Mesothelial cell of epicardium (in vitro differentiated cells): Measurements from ENCODE around the gene TECPR1. TPM values are rescaled to one million over a fixed set of nuclear protein-coding genes. Genes with fewer than 3 reads are reported as not detected.
A peak's percentile ranks its signal among the peaks of the same experiment; 100 is the strongest.

Experiments used
- DNase-seq, 2 experiments: peaks; one replicate each; pipeline ENCODE4 v3.0.0; 2021; ENCODE audit warnings: low spot score in 2 of 2; ENCODE audit not compliant: unreplicated experiment in 2 of 2
- H3K27ac Mint-ChIP-seq: 2 replicates; pipeline ENCODE4 v1.8.0; 2021; ENCODE audit warnings: mixed read lengths
- H3K27me3 Mint-ChIP-seq: 2 replicates; pipeline ENCODE4 v1.8.0; 2021; ENCODE audit warnings: low read depth, mixed read lengths
- H3K36me3 Mint-ChIP-seq: 2 replicates; pipeline ENCODE4 v1.8.0; 2021; ENCODE audit warnings: mixed read lengths
- H3K4me1 Mint-ChIP-seq: 2 replicates; pipeline ENCODE4 v1.8.0; 2021; ENCODE audit warnings: mixed read lengths
- H3K4me3 Mint-ChIP-seq: 2 replicates; pipeline ENCODE4 v1.8.0; 2021; ENCODE audit warnings: mild to moderate bottlenecking, moderate library complexity, mixed read lengths
- H3K9me3 Mint-ChIP-seq: 2 replicates; pipeline ENCODE4 v1.8.0; 2021; ENCODE audit warnings: mixed read lengths
- CTCF ChIP-seq: fragments of 200-600 bp; sonication (generic); IDR thresholded peaks from one replicate; pipeline ENCODE4 v1.5.0; 2021; ENCODE audit warnings: antibody characterized with exemption; ENCODE audit not compliant: unreplicated experiment
- total RNA-seq: library from RNA; stranded (reverse); gene quantifications from 3 replicates; pipeline ENCODE4 v1.2.1, GENCODE V29; 2021

TECPR1 gene
- total RNA-seq, 1 donor from 2014 or later: 38.0 TPM

- H3K27ac Mint-ChIP-seq: no peak overlapping the region
- peaks cover 21% of the 10 kb centered on the region for H3K36me3 Mint-ChIP-seq
- no peak for TF ChIP-seq CTCF
- DNase-seq: no peak
- H3K27me3 Mint-ChIP-seq: no peaks in the 10 kb centered on the region
- peaks cover 9% of the 10 kb centered on the region for H3K4me1 Mint-ChIP-seq
- H3K4me3 Mint-ChIP-seq: no peak overlapping the region
- peaks cover 4% of the 10 kb centered on the region for H3K9me3 Mint-ChIP-seq
Measured at GRCh38 chr7:98178321-98178720, 73.7 kb downstream of the TECPR1 start.

GRCh38 chr7:98177553-98177952 is 74.5 kb downstream of the TECPR1 start:
- Mint-ChIP-seq H3K4me3 (no peak overlapping the region), H3K4me1 (peaks cover 9% of the 10 kb centered on the region), H3K27me3 (no peaks in the 10 kb centered on the region), H3K27ac (no peak overlapping the region), H3K36me3 (peaks cover 17% of the 10 kb centered on the region), H3K9me3 (no peaks in the 10 kb centered on the region)
- TF ChIP-seq CTCF: no peak
- DNase-seq: no peak

GRCh38 chr7:98175260-98175940 is 76.6 kb downstream of the TECPR1 start:
- no peaks in the 10 kb centered on the region for H3K9me3 Mint-ChIP-seq
- H3K36me3 Mint-ChIP-seq: peaks cover 6% of the 10 kb centered on the region
- no peak for TF ChIP-seq CTCF
- no peak overlapping the region for H3K4me3 Mint-ChIP-seq
- H3K4me1 Mint-ChIP-seq: peaks cover 9% of the 10 kb centered on the region
- H3K27me3 Mint-ChIP-seq: no peaks in the 10 kb centered on the region
- H3K27ac Mint-ChIP-seq: peak overlapping the region; percentile 1
- DNase-seq: no peak

GRCh38 chr7:98174334-98175259 is 77.4 kb downstream of the TECPR1 start:
- Mint-ChIP-seq H3K27ac (no peak overlapping the region), H3K9me3 (no peaks in the 10 kb centered on the region), H3K4me3 (no peak overlapping the region), H3K4me1 (peaks cover 9% of the 10 kb centered on the region), H3K36me3 (peaks cover 6% of the 10 kb centered on the region), H3K27me3 (no peaks in the 10 kb centered on the region)
- no peak for TF ChIP-seq CTCF
- no peak for DNase-seq

- H3K27ac Mint-ChIP-seq: no peak overlapping the region
- no peak for DNase-seq
Measured at GRCh38 chr7:98171449-98171848, 80.6 kb downstream of the TECPR1 start.

More at GRCh38 chr7:98171449-98171848, 80.6 kb downstream of the TECPR1 start:
- Mint-ChIP-seq H3K4me3 (no peak overlapping the region), H3K9me3 (no peaks in the 10 kb centered on the region), H3K36me3 (peaks cover 6% of the 10 kb centered on the region), H3K4me1 (peaks cover 9% of the 10 kb centered on the region), H3K27me3 (no peaks in the 10 kb centered on the region)
- no peak for TF ChIP-seq CTCF
